DOHH2 (cell line): ENCODE results near the gene DMC1.

ENCODE experiments used
- CTCF ChIP-seq: fragments of 200-600 bp; sonication (generic); IDR thresholded peaks from one replicate; pipeline ENCODE4 v1.5.1; 2014; ENCODE audit warnings: antibody characterized with exemption, mild to moderate bottlenecking, low read depth, low read length; ENCODE audit not compliant: poor library complexity, severe bottlenecking
- EZH2phosphoT487 ChIP-seq: fragments of 200-600 bp; sonication (generic); IDR thresholded peaks from 2 replicates; pipeline ENCODE4 v1.6.1; 2017; ENCODE audit warnings: borderline replicate concordance, mild to moderate bottlenecking, antibody characterized with exemption, low read length, moderate library complexity, mixed read lengths

DNA sequence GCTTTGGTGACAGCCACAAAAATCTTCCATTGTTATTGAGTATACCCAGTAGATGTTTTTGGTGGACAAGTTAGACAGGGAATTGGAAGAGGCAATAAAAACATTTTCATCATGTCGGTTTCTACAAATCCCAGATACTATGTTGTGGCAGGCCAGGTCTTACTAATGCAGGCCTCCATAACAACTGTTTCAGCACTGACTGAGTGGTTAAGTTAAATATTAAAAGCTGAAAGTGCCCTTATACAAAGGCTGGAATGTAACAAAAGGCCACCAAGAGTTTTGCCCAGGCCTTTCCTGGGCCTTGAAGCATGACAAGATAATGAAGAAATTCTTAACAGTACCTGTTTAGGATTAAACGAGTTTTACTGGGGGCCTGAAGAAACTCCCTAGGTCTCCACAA is 29.3 kb downstream of the DMC1 start:
- TF ChIP-seq CTCF (no peak), EZH2phosphoT487 (no peak)
